ENCODE data around the gene SYTL2.

SYTL2 gene

GRCh38 chr11:85827748-85828639 is 17.1 kb upstream of the SYTL2 start:
- DNase-seq: peak; percentile 97

- peak; percentile 65 for DNase-seq
These were observed 15.3 kb upstream of the SYTL2 start for GRCh38 chr11:85826116-85826855.

GRCh38 chr11:85825616-85826015 is 14.7 kb upstream of the SYTL2 start:
- no peak for DNase-seq

- DNase-seq: peak; percentile 24
These were observed 12.9 kb upstream of the SYTL2 start for GRCh38 chr11:85823816-85824215.

- peak; percentile 60 for DNase-seq
These were observed 11.9 kb upstream of the SYTL2 start for GRCh38 chr11:85822814-85823213.

GRCh38 chr11:85821636-85822035 is 10.7 kb upstream of the SYTL2 start:
- DNase-seq: peak; percentile 34

GRCh38 chr11:85819441-85819840 is 8.5 kb upstream of the SYTL2 start:
- no peak for DNase-seq

GRCh38 chr11:85815186-85815931 is 4.4 kb upstream of the SYTL2 start:
- peak; percentile 91 for DNase-seq

GRCh38 chr11:85813721-85814120 is 2.8 kb upstream of the SYTL2 start:
- DNase-seq: no peak

GRCh38 chr11:85811624-85812023 is 683 bp upstream of the SYTL2 start:
- DNase-seq: no peak

GRCh38 chr11:85810521-85810870 is 445 bp downstream of the SYTL2 start:
- no peak for DNase-seq

- peak; percentile 53 for DNase-seq
These were observed 1.1 kb downstream of the SYTL2 start for GRCh38 chr11:85809863-85810262.

GRCh38 chr11:85809191-85809590 is 1.8 kb downstream of the SYTL2 start:
- no peak for DNase-seq

- no peak for DNase-seq
These were observed 4.1 kb downstream of the SYTL2 start for GRCh38 chr11:85806876-85807275.

GRCh38 chr11:85806016-85806415 is 4.9 kb downstream of the SYTL2 start:
- no peak for DNase-seq

- peak; percentile 25 for DNase-seq
These were observed 5.6 kb downstream of the SYTL2 start for GRCh38 chr11:85805387-85805786.

- no peak for DNase-seq
These were observed 7.0 kb downstream of the SYTL2 start for GRCh38 chr11:85803920-85804319.

- DNase-seq: no peak
These were observed 7.6 kb downstream of the SYTL2 start for GRCh38 chr11:85803303-85803702.

GRCh38 chr11:85801527-85801926 is 9.4 kb downstream of the SYTL2 start:
- no peak for DNase-seq

GRCh38 chr11:85800595-85801342 is 10.2 kb downstream of the SYTL2 start:
- no peak for DNase-seq

- DNase-seq: no peak
These were observed 11.8 kb downstream of the SYTL2 start for GRCh38 chr11:85799142-85799541.

- no peak for DNase-seq
These were observed 12.6 kb downstream of the SYTL2 start for GRCh38 chr11:85798361-85798760.

Measured in fibroblast of skin of scalp (primary cell).